Panc1 (cell line): Measurements from ENCODE around the gene IL17D. TPM values are rescaled to one million over a fixed set of nuclear protein-coding genes. Genes with fewer than 3 reads are reported as not detected.
"Not testable (repeated sequence)": the region's sequence is repeated elsewhere in the genome, so short reads cannot be mapped to it uniquely, and the experiment has no call there.

Experiments
- ATAC-seq: fragments of 200-7000 bp; cut with Tn5 transposase; 2 replicates; pipeline ENCODE4 v1.9.1; 2020; ENCODE audit warnings: mild to moderate bottlenecking, moderate library complexity
- BruUV-seq: library from RNA; stranded (reverse); fragments of 400-500 nt; replicated peaks from 2 replicates; lab custom pipeline; 2021; lab: Mats Ljungman, UMichigan
- CTCF ChIA-PET: fragments of 300-600 bp; sonication (Branson Sonifier 250); formaldehyde crosslinking; loops from one replicate; lab custom pipeline; 2022; ENCODE audit warnings: antibody characterized with exemption; lab: Charles Lee
- POLR2A ChIA-PET: fragments of 300-600 bp; sonication (Branson Sonifier 250); formaldehyde crosslinking; loops from one replicate; lab custom pipeline; 2022; ENCODE audit warnings: antibody characterized with exemption; lab: Charles Lee
- DNase-seq: peaks from one replicate; pipeline ENCODE4 v3.0.0-alpha.2; 2010; ENCODE audit warnings: low read depth, low spot score
- H3K27ac ChIP-seq: 2 replicates; pipeline ENCODE4 v1.5.1; 2011; ENCODE audit warnings: mild to moderate bottlenecking, low read length, inconsistent platforms
- H3K27me3 ChIP-seq: fragments of 200-500 bp; sonication (Bioruptor generic); 2 replicates; pipeline ENCODE4 v1.6.0; 2014; ENCODE audit warnings: low read length, inconsistent platforms; ENCODE audit not compliant: control insufficient read depth, insufficient read depth
- H3K36me3 ChIP-seq: fragments of 200-500 bp; sonication (Bioruptor generic); 2 replicates; pipeline ENCODE4 v1.5.1; 2014; ENCODE audit warnings: inconsistent platforms, mild to moderate bottlenecking, low read length, moderate library complexity; ENCODE audit not compliant: control insufficient read depth, insufficient read depth
- H3K4me1 ChIP-seq: 2 replicates; pipeline ENCODE4 v1.5.1; 2011; ENCODE audit warnings: inconsistent platforms, mild to moderate bottlenecking, low read length, moderate library complexity; ENCODE audit not compliant: control insufficient read depth, insufficient read depth
- H3K4me3 ChIP-seq, 2 experiments: 2 replicates each; pipeline ENCODE4 v1.5.1; 2011 to 2012; ENCODE audit warnings: low read depth in 2 of 2, low read length in 2 of 2, mild to moderate bottlenecking in 2 of 2, inconsistent platforms in 1 of 2, moderate library complexity in 1 of 2
- H3K9me3 ChIP-seq: fragments of 200-500 bp; sonication (Bioruptor generic); 2 replicates; pipeline ENCODE4 v1.5.1; 2014; ENCODE audit warnings: low read depth, mild to moderate bottlenecking, inconsistent platforms, low read length, moderate library complexity; ENCODE audit not compliant: control insufficient read depth, insufficient read depth
- POLR2AphosphoS5 ChIP-seq: IDR thresholded peaks from 2 replicates; pipeline ENCODE4 v1.6.1; 2012; ENCODE audit warnings: mild to moderate bottlenecking, low read depth, low read length, moderate library complexity
- SIN3A ChIP-seq: IDR thresholded peaks from 2 replicates; pipeline ENCODE4 v1.6.1; 2012; ENCODE audit warnings: low read depth, mild to moderate bottlenecking, low read length, moderate library complexity, borderline replicate concordance; ENCODE audit not compliant: insufficient read depth
- TCF7L2 ChIP-seq: IDR thresholded peaks from 2 replicates; pipeline ENCODE4 v1.6.1; 2011; ENCODE audit warnings: mild to moderate bottlenecking, low read depth, low read length, inconsistent platforms
- in situ Hi-C: cut with HindIII; loops from 2 replicates; pipeline ENCODE4 v1.10.0; 2016; ENCODE audit warnings: low sequenced_read_pairs, low pct_unique_long_range_greater_than_20kb
- intact Hi-C: fragments of 100-400 bp; cut with micrococcal nuclease; formaldehyde crosslinking; loops from one replicate; pipeline ENCODE4 v1.10.0; 2022; ENCODE audit not compliant: unreplicated experiment
- total RNA-seq: library from RNA; stranded (reverse); gene quantifications from one replicate; pipeline ENCODE4 v1.2.1, GENCODE V29; 2021; ENCODE audit not compliant: unreplicated experiment
- TF ChIP-seq, protein P1 (sequence below), 2 experiments: IDR thresholded peaks; 2 replicates each; pipeline ENCODE4 v1.6.1; 2011 to 2012; ENCODE audit warnings: low read depth in 2 of 2, control low read depth in 1 of 2, low read length in 1 of 2, mild to moderate bottlenecking in 1 of 2, moderate library complexity in 1 of 2; ENCODE audit not compliant: insufficient read depth in 1 of 2
- TF ChIP-seq, protein P2 (sequence below): fragments of 450-650 bp; IDR thresholded peaks from 2 replicates; pipeline ENCODE4 v1.5.1; 2017; ENCODE audit warnings: mild to moderate bottlenecking

Gene IL17D
- total RNA-seq, 1 experiment from 2014 or later, result 0.46 TPM

DNA sequence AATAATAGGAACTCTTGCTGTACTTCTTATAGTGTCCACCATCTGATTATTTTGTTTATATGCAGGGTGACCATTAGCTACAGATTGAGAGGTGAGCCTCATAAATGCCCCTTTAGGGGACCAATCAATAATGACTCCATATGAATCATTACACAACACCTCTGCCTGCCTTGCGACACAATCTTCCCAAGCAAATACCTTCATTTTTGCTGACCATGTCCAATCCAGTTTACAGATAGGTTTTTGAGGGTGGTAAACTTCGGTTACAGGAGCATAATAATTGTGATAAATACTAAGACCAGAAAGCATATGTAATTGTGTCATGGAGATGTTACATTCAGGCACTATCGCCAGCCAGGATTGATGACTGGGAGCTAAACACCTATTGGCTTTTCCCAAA lies 23.6 kb upstream of the IL17D start:
- Histone ChIP-seq H3K4me3 (no peak overlapping the region), H3K36me3 (no peaks in the 10 kb centered on the region), H3K9me3 (no peaks in the 10 kb centered on the region), H3K27ac (no peak overlapping the region), H3K4me1 (no peaks in the 10 kb centered on the region), H3K27me3 (no peaks in the 10 kb centered on the region)
- intact Hi-C loops (no loop called here), in situ Hi-C loops (no loop called here)
- CTCF ChIA-PET, result no interaction called here
- BruUV-seq, result no TSS peak
- ATAC-seq (no peak), DNase-seq (no peak)
- POLR2A ChIA-PET, result no interaction called here
- TF ChIP-seq POLR2AphosphoS5 (no peak), TCF7L2 (no peak), SIN3A (no peak)
- TF ChIP-seq, protein P1, sequence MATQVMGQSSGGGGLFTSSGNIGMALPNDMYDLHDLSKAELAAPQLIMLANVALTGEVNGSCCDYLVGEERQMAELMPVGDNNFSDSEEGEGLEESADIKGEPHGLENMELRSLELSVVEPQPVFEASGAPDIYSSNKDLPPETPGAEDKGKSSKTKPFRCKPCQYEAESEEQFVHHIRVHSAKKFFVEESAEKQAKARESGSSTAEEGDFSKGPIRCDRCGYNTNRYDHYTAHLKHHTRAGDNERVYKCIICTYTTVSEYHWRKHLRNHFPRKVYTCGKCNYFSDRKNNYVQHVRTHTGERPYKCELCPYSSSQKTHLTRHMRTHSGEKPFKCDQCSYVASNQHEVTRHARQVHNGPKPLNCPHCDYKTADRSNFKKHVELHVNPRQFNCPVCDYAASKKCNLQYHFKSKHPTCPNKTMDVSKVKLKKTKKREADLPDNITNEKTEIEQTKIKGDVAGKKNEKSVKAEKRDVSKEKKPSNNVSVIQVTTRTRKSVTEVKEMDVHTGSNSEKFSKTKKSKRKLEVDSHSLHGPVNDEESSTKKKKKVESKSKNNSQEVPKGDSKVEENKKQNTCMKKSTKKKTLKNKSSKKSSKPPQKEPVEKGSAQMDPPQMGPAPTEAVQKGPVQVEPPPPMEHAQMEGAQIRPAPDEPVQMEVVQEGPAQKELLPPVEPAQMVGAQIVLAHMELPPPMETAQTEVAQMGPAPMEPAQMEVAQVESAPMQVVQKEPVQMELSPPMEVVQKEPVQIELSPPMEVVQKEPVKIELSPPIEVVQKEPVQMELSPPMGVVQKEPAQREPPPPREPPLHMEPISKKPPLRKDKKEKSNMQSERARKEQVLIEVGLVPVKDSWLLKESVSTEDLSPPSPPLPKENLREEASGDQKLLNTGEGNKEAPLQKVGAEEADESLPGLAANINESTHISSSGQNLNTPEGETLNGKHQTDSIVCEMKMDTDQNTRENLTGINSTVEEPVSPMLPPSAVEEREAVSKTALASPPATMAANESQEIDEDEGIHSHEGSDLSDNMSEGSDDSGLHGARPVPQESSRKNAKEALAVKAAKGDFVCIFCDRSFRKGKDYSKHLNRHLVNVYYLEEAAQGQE (IDR thresholded peaks at IDR 0.05; ENCODE audit: insufficient read depth in 1 of 2, low read depth in 2 of 2, low read length in 1 of 2), result no peak
- TF ChIP-seq, protein P2, sequence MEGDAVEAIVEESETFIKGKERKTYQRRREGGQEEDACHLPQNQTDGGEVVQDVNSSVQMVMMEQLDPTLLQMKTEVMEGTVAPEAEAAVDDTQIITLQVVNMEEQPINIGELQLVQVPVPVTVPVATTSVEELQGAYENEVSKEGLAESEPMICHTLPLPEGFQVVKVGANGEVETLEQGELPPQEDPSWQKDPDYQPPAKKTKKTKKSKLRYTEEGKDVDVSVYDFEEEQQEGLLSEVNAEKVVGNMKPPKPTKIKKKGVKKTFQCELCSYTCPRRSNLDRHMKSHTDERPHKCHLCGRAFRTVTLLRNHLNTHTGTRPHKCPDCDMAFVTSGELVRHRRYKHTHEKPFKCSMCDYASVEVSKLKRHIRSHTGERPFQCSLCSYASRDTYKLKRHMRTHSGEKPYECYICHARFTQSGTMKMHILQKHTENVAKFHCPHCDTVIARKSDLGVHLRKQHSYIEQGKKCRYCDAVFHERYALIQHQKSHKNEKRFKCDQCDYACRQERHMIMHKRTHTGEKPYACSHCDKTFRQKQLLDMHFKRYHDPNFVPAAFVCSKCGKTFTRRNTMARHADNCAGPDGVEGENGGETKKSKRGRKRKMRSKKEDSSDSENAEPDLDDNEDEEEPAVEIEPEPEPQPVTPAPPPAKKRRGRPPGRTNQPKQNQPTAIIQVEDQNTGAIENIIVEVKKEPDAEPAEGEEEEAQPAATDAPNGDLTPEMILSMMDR, result no peak

DNA sequence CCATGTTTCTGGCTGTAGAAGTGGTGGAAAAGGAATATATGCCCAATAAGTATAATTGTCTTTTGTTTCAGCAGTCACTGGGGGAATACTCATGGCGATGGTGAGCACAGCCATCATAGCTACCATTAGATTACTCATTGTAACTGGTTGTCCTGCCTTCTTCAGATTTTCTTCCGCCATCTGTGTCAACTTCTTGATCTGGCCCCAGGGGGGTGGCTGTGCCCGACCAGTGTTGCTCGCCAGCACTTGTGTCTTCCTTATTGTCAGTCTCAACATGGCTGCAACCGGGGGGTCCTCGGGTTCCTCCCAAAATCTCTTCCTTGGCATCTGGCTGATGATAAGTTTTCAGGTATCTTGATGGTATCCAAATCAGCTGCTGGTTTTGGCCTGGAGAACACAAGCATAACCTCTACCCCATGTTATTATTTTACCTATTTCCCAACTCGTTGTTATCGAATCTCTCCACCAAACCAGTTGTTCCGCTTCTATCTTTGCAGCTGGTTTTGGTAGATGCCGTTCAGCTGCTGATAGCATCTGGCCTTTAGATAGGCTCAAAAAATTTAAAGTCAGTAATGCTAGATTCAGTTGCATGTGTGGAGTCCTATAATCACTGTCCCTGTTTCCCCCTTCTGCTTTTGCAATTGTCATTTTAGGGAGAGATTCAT lies 23.0 kb upstream of the IL17D start:
- in situ Hi-C loops, result no loop called here
- H3K9me3 ChIP-seq, result no peaks in the 10 kb centered on the region
- no peaks in the 10 kb centered on the region for H3K27me3 ChIP-seq
- DNase-seq, result no peak
- no peaks in the 10 kb centered on the region for H3K4me1 ChIP-seq
- POLR2A ChIA-PET, result no interaction called here
- CTCF ChIA-PET, result no interaction called here
- intact Hi-C loops, result no loop called here
- TF ChIP-seq TCF7L2, result no peak
- TF ChIP-seq, protein P2, result no peak
- TF ChIP-seq POLR2AphosphoS5, result no peak
- TF ChIP-seq, protein P1 (IDR thresholded peaks at IDR 0.05; ENCODE audit: insufficient read depth in 1 of 2, low read depth in 2 of 2, low read length in 1 of 2), result no peak
- no peak for TF ChIP-seq SIN3A
- no peak for ATAC-seq
- no peak overlapping the region for H3K27ac ChIP-seq
- H3K4me3 ChIP-seq, result no peak overlapping the region
- no TSS peak for BruUV-seq
- no peaks in the 10 kb centered on the region for H3K36me3 ChIP-seq

DNA sequence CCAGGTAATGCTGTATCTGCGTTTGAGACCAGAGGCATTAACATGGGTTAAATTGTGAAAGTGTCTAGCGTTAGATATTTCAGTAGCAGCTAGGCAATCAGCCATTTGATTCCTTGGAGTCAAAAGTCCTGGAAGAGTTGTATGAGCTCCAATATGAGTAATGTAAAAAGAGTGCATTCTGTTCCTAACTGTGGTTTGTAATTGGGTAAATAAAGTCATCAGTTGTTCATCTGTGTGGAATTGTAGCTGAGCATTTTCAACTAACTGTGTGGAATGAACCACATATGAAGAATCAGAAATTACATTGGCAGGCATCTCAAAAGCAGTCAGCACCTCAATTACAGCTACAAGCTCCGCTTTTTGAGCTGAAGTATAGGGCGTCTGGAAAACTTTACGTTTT lies 22.0 kb upstream of the IL17D start:
- H3K27me3 ChIP-seq, H3K4me1 ChIP-seq, H3K4me3 ChIP-seq, ATAC-seq, intact Hi-C loops, H3K36me3 ChIP-seq, CTCF ChIA-PET, in situ Hi-C loops, H3K9me3 ChIP-seq, POLR2A ChIA-PET, DNase-seq, H3K27ac ChIP-seq, BruUV-seq: not testable (repeated sequence)
